Measurements from ENCODE around the gene TSHZ2.
"Not testable (repeated sequence)": the region's sequence is repeated elsewhere in the genome, so short reads cannot be mapped to it uniquely, and the experiment has no call there.

TSHZ2 gene

GRCh38 chr20:52959125-52959524 lies 13.0 kb upstream of the TSHZ2 start:
- peak; percentile 98 for DNase-seq (ENCODE audit: low spot score)

- DNase-seq (ENCODE audit: low spot score): no peak
These were observed 10.0 kb upstream of the TSHZ2 start for GRCh38 chr20:52962183-52962582.

DNA sequence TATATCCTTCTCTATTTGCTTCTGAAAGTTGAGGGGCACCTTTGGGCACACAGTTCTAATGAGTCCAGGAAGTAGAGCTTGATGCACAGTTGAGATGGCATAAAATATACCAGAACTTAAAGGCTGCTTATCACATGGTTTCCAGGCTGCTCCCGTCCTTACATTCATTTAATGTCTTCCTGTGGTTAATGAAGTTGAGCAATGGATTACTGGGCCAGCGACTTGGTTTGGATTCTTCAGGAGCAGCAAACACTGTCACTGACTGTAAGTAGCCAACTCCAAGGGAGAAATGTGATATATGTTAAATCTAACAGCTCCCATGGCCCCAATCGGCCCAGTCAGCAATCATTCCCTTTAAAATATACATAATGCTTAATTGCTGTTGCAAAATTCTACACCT lies 9.0 kb upstream of the TSHZ2 start:
- no peak for DNase-seq (ENCODE audit: low spot score)

- no peak for DNase-seq (ENCODE audit: low spot score)
These were observed 8.0 kb upstream of the TSHZ2 start for GRCh38 chr20:52964131-52964530.

- DNase-seq (ENCODE audit: low spot score): no peak
These were observed 6.8 kb upstream of the TSHZ2 start for GRCh38 chr20:52965380-52965779.

GRCh38 chr20:52965819-52966218 lies 6.3 kb upstream of the TSHZ2 start:
- no peak for DNase-seq (ENCODE audit: low spot score)

- not testable (repeated sequence) for DNase-seq (ENCODE audit: low spot score)
These were observed 5.6 kb upstream of the TSHZ2 start for GRCh38 chr20:52966543-52966942.

DNA sequence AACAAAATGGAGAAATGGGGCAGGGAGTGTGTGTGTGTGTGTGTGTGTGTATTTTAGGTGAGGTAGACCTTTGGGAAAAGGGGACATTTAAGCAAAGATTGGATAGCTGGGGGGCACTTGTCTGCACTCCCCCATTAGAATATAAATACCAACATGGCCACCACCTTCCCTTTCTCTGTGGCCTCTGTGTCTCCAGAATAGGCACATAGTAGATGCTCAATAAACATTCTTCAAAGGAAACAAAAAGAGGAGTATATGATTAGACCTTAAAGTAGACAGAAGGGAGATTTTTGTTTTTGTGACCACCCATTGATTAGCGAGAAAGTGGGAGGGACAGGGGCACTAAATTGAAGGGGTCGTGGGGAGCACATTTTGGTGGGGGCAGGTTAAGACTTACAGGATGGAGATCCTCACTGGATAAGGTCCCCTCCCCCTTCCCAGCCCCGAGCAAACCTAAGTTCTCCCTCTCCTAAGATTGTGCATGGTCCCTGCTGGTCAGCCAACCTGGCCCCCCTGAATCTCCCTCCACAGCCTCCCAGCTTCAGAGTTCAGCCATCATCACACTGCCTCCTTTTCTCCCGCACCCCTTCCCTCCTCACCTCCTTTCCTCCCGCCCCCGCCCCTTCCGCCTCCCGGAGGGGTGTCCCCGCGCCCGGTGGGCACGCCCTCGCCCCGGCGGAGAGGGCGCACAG lies 514 bp upstream of the TSHZ2 start:
- DNase-seq (ENCODE audit: low spot score): no peak

GRCh38 chr20:52972965-52973819 lies 1.0 kb downstream of the TSHZ2 start:
- peak; percentile 45 for DNase-seq (ENCODE audit: low spot score)

DNA sequence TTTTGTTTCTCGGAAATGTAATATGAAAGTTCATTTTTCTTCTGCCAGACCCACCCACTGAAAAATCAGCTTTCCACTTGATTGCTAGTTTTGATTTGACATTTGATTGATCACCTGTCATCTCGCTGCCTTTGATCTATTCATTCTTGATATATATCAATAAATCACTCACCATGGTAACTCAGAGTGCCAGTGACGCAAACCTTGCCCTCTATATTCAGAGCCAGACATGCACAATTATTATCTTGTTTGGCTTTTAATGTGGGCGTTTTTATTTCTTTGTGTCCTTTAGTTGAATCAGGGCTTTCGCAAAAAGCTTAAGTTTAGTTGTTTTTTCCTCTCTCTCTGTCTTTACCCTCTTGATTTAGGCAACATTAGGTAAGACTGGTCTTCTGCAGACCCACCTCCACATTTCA lies 2.0 kb downstream of the TSHZ2 start:
- peak; percentile 53 for DNase-seq (ENCODE audit: low spot score)

DNA sequence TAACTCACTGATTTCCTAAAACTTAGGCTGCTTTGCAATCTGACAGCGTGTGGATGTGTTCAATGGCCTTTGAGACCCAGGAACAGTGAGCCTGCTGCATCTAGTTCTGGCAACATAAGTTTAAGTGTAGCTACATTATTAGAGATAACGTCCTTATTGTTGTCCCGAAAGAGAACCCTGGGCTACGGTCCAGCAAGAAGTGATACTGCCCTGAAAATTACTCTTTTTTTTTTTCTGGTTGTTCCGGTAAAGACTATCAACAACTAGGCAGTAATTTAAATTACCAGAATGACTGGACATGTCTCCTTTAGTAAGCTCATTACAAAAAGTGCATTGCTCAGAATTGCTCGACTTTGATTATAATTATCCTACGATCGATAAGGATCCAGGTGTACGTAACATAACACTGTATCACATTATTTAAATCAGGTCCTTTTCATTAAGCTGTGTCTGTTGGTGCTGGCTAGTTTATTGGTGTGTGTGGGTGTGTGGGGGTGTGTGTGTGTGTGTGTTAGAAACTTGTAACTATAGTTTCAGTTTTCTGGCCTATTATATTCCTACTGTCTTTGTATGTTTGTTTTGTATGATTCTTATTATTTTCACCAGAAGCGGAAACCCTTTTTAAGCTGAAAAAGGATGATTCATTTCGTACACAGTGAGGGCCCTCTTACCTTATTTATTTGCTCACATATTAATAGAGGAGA lies 3.0 kb downstream of the TSHZ2 start:
- DNase-seq (ENCODE audit: low spot score): no peak

- no peak for DNase-seq (ENCODE audit: low spot score)
These were observed 3.8 kb downstream of the TSHZ2 start for GRCh38 chr20:52975803-52976531.

GRCh38 chr20:52978851-52979250 lies 6.7 kb downstream of the TSHZ2 start:
- no peak for DNase-seq (ENCODE audit: low spot score)

- DNase-seq (ENCODE audit: low spot score): no peak
These were observed 8.9 kb downstream of the TSHZ2 start for GRCh38 chr20:52981051-52981450.

- DNase-seq (ENCODE audit: low spot score): no peak
These were observed 11.7 kb downstream of the TSHZ2 start for GRCh38 chr20:52983726-52984450.

DNA sequence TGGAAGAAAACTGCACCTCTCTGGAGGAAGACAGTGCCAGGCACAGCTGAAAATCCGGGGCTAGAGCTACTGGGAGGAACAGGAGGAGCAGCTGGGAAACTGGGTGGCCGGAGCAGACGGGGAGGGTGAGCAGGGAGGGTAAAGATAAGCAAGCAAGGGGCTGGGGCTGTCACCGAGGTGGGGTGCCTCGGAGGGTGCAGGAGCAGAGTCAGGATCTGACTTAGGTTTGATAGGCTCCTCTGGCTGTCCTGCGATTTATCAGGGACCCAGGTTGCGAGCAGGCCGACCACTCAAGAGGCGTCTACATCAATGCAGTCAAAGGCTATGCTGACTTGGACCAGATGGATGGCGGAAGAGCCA lies 12.3 kb downstream of the TSHZ2 start:
- DNase-seq (ENCODE audit: low spot score): no peak

GRCh38 chr20:52985687-52986086 lies 13.5 kb downstream of the TSHZ2 start:
- DNase-seq (ENCODE audit: low spot score): no peak

GRCh38 chr20:52987295-52987694 lies 15.1 kb downstream of the TSHZ2 start:
- no peak for DNase-seq (ENCODE audit: low spot score)

GRCh38 chr20:52991830-52992229 lies 19.7 kb downstream of the TSHZ2 start:
- no peak for DNase-seq (ENCODE audit: low spot score)

GRCh38 chr20:52992632-52993031 lies 20.5 kb downstream of the TSHZ2 start:
- no peak for DNase-seq (ENCODE audit: low spot score)

DNA sequence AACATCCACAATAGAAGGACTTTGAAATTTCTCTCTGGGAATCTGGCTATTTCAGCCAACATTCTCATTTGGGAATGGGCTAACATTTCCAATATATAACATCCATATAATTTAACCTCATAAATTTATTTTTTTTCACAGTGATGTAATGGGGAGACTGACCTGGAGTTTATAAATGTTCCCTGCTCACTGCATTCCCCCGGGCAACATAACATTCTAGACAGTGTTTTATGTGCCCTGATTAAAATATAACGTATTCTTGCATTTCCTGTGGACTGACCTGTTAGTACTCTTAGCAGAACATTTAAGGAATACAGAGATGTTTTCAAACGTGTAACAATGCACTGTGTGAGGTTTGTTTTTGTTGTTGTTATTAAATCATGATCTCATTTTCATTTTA lies 20.9 kb downstream of the TSHZ2 start:
- DNase-seq (ENCODE audit: low spot score): no peak
